ENCODE data around the gene MAP2K2. TPM values are rescaled to one million over a fixed set of nuclear protein-coding genes. Genes with fewer than 3 reads are reported as not detected.

The MAP2K2 gene

Small RNA genes lying within 50 kb of the gene (small RNA-seq; reads per million reads assigned to genes)
- not detected for gene RF00017 (ENCODE audit: low read depth)
